HG03045 (cell line): ENCODE data around the gene ARSJ.
"Not testable (repeated sequence)": the region's sequence is repeated elsewhere in the genome, so short reads cannot be mapped to it uniquely, and the experiment has no call there.

ENCODE experiments used
- ATAC-seq: cut with Tn5 transposase; IDR thresholded peaks from one replicate; pipeline ENCODE4 v1.9.1; 2021; ENCODE audit warnings: mild to moderate bottlenecking, moderate library complexity; ENCODE audit not compliant: unreplicated experiment

Gene ARSJ

GRCh38 chr4:113979148-113979904, at the start of gene ARSJ:
Gene ARSJ, minus strand, starts transcription at chr4:113979647. Its CDS starts 813 bp downstream, at chr4:113978834.
- ATAC-seq: no peak

GRCh38 chr4:114028071-114028470, 48.6 kb upstream of the ARSJ start:
- ATAC-seq: no peak

GRCh38 chr4:114027596-114027995, 48.1 kb upstream of the ARSJ start:
- ATAC-seq: no peak

GRCh38 chr4:114026447-114026846, 47.0 kb upstream of the ARSJ start:
- no peak for ATAC-seq

- peak; percentile 74 for ATAC-seq
These were observed 45.8 kb upstream of the ARSJ start for GRCh38 chr4:114025176-114025777.

- no peak for ATAC-seq
These were observed 42.0 kb upstream of the ARSJ start for GRCh38 chr4:114021451-114021850.

- no peak for ATAC-seq
These were observed 40.5 kb upstream of the ARSJ start for GRCh38 chr4:114019969-114020358.

- ATAC-seq: no peak
These were observed 40.0 kb upstream of the ARSJ start for GRCh38 chr4:114019276-114019968.

GRCh38 chr4:114017120-114017917, 37.9 kb upstream of the ARSJ start:
- no peak for ATAC-seq

- no peak for ATAC-seq
These were observed 36.0 kb upstream of the ARSJ start for GRCh38 chr4:114015444-114015899.

- not testable (repeated sequence) for ATAC-seq
These were observed 33.8 kb upstream of the ARSJ start for GRCh38 chr4:114013201-114013600.

GRCh38 chr4:114012749-114013148, 33.3 kb upstream of the ARSJ start:
- ATAC-seq: no peak

GRCh38 chr4:114005569-114006442, 26.4 kb upstream of the ARSJ start:
- ATAC-seq: no peak

GRCh38 chr4:114004483-114005226, 25.2 kb upstream of the ARSJ start:
- not testable (repeated sequence) for ATAC-seq

GRCh38 chr4:113998531-113998930, 19.1 kb upstream of the ARSJ start:
- no peak for ATAC-seq

- ATAC-seq: no peak
These were observed 18.6 kb upstream of the ARSJ start for GRCh38 chr4:113998079-113998478.

- no peak for ATAC-seq
These were observed 17.8 kb upstream of the ARSJ start for GRCh38 chr4:113997206-113997605.

- ATAC-seq: no peak
These were observed 17.2 kb upstream of the ARSJ start for GRCh38 chr4:113996599-113997177.

- ATAC-seq: no peak
These were observed 14.4 kb upstream of the ARSJ start for GRCh38 chr4:113993887-113994286.
